Activated CD8-positive, alpha-beta memory T cell treated with anti-CD3 and anti-CD28 coated beads for 48 hours (primary cell): Measurements from ENCODE around the gene CEACAM7.
"Not testable (repeated sequence)": the region's sequence is repeated elsewhere in the genome, so short reads cannot be mapped to it uniquely, and the experiment has no call there.

Source experiments
- DNase-seq, 3 experiments: peaks; one replicate each; pipeline ENCODE4 v3.0.0-alpha.2; 2020; ENCODE audit warnings: low read depth in 2 of 3, low spot score in 2 of 3

The CEACAM7 gene

GRCh38 chr19:41688098-41688497 lies at the start of gene CEACAM7:
CEACAM7 (minus strand) TSS chr19:41688270; CDS start chr19:41688165, 105 bp downstream.
- DNase-seq, result no peak

GRCh38 chr19:41735071-41735600 lies 47.1 kb upstream of the CEACAM7 start:
- no peak for DNase-seq

DNA sequence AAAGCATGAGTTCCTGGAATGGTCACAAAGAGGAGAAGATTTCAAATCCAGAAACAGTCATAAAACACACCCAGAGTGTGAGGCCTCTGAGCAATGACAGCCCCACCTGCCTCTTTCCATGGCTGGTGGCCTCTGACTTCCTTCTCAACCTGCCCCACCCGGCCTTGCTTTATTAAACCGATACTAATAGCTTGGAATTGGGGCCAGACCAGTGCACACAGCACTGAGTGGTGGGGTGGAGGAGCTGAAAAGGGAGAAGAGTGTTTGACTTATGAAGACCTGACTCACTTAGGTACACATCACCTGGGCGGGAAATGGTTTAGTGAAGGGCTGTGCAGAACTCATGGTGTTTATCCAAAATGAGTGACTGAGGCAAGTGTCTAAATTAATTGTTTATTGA lies 46.5 kb upstream of the CEACAM7 start:
- DNase-seq, result no peak

GRCh38 chr19:41734156-41734555 lies 46.1 kb upstream of the CEACAM7 start:
- DNase-seq, result no peak

DNA sequence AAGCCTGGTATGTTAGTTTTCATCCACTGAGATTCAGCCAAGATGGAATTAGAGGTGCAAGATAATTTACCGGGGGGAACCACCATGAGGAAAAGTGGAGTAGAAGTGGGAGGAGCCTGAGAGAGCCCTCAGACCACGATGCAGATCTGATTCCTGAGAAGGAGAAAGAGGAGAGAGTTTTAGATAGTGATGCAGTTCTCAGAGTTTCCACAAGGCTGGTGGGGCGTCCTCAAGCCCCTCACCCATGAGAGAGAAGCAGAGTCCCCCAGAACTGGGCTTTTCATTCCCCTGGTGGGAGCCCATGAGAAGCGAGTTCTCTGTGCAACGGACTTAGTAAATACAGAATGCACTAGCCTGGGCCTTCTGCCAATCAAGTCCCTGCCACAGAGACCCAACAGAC lies 38.4 kb upstream of the CEACAM7 start:
- no peak for DNase-seq

DNA sequence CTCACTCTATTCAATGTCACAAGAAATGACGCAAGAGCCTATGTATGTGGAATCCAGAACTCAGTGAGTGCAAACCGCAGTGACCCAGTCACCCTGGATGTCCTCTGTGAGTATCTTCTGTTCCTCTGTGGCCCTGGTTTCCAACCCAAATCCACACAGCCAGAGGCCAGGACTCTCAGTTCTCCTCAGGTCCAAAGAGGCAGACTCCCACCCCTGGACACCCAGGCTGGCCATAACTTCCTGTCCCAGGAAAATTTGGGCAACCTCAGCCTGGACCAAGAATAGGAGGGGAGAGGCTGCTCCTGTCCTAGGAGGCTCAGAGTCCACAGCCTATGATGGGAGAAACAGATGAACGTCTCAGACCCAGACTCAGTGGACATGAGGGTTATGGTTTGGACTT lies 32.0 kb upstream of the CEACAM7 start:
- no peak for DNase-seq

- no peak for DNase-seq
Measured at GRCh38 chr19:41718761-41719160, 30.7 kb upstream of the CEACAM7 start.

- DNase-seq, result no peak
Measured at GRCh38 chr19:41714598-41714997, 26.5 kb upstream of the CEACAM7 start.

DNA sequence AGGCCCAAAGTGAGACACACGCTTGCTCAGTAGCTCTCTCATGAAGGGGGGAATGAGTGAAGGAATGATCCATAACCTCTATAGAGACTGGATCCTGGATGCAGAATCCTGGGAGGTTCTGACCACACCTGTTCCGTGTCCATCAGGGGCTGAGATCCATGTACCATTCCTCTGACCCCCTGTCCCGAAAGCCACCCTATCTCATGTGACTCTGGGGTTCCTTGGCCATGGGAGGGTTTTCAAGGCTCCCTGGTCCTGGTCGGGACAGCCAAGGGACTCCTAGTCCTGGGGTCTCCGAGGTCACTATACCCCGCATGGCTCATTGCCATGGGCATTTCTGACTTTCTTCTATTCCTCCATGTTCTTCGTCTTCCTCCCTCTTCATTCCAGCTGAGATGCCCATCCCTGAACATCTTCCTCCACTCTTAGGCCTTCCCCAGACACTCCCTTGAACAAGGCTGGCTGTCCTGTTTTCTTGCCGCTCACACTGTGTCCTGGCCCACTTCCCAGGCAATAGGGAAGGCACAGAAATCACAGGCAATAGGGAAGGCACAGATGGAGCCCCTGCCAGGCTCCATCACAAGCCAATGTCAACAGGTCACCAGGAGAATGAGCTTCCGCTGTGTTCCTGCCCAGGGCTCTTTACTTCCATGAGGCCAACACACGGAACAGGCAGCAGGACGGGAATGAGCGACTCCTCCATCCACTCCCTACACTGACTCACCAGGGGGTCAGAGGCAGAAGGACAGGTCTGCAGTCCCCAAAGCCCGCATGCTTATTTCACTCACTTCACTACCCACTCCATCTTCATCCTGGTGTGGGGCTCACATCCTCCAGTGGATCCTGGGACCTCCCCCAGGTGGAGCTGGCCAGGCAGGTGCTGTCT lies 23.5 kb upstream of the CEACAM7 start:
- no peak for DNase-seq

- no peak for DNase-seq
Measured at GRCh38 chr19:41709951-41710645, 22.0 kb upstream of the CEACAM7 start.

GRCh38 chr19:41709516-41709915 lies 21.4 kb upstream of the CEACAM7 start:
- DNase-seq, result not testable (repeated sequence)

DNA sequence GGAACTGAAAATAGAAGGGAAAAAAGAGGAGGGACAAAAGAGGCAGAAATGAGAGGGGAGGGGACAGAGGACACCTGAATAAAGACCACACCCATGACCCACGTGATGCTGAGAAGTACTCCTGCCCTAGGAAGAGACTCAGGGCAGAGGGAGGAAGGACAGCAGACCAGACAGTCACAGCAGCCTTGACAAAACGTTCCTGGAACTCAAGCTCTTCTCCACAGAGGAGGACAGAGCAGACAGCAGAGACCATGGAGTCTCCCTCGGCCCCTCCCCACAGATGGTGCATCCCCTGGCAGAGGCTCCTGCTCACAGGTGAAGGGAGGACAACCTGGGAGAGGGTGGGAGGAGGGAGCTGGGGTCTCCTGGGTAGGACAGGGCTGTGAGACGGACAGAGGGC lies 20.4 kb upstream of the CEACAM7 start, which contains the start of gene CEACAM5:
CEACAM5 (plus strand) TSS at position 146 of the 400 bp plus-strand sequence; CDS start at position 252, 106 bp downstream.
- DNase-seq, result no peak

- no peak for DNase-seq
Measured at GRCh38 chr19:41707871-41708371, 19.9 kb upstream of the CEACAM7 start.

DNA sequence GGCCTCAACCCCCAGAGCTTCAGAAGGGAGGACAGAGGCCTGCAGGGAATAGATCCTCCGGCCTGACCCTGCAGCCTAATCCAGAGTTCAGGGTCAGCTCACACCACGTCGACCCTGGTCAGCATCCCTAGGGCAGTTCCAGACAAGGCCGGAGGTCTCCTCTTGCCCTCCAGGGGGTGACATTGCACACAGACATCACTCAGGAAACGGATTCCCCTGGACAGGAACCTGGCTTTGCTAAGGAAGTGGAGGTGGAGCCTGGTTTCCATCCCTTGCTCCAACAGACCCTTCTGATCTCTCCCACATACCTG lies 19.4 kb upstream of the CEACAM7 start:
- DNase-seq, result no peak

DNA sequence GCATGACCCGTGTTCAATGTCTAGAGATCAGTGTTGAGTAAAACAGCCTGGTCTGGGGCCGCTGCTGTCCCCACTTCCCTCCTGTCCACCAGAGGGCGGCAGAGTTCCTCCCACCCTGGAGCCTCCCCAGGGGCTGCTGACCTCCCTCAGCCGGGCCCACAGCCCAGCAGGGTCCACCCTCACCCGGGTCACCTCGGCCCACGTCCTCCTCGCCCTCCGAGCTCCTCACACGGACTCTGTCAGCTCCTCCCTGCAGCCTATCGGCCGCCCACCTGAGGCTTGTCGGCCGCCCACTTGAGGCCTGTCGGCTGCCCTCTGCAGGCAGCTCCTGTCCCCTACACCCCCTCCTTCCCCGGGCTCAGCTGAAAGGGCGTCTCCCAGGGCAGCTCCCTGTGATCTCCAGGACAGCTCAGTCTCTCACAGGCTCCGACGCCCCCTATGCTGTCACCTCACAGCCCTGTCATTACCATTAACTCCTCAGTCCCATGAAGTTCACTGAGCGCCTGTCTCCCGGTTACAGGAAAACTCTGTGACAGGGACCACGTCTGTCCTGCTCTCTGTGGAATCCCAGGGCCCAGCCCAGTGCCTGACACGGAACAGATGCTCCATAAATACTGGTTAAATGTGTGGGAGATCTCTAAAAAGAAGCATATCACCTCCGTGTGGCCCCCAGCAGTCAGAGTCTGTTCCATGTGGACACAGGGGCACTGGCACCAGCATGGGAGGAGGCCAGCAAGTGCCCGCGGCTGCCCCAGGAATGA lies 18.9 kb upstream of the CEACAM7 start:
- peak; percentile 51 to 56 (median 54) for DNase-seq

DNA sequence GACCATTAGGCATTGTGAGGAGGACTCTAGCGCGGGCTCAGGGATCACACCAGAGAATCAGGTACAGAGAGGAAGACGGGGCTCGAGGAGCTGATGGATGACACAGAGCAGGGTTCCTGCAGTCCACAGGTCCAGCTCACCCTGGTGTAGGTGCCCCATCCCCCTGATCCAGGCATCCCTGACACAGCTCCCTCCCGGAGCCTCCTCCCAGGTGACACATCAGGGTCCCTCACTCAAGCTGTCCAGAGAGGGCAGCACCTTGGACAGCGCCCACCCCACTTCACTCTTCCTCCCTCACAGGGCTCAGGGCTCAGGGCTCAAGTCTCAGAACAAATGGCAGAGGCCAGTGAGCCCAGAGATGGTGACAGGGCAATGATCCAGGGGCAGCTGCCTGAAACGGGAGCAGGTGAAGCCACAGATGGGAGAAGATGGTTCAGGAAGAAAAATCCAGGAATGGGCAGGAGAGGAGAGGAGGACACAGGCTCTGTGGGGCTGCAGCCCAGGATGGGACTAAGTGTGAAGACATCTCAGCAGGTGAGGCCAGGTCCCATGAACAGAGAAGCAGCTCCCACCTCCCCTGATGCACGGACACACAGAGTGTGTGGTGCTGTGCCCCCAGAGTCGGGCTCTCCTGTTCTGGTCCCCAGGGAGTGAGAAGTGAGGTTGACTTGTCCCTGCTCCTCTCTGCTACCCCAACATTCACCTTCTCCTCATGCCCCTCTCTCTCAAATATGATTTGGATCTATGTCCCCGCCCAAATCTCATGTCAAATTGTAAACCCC lies 17.5 kb upstream of the CEACAM7 start:
- DNase-seq, result peak in 1 of 3 experiments; percentile 16

DNA sequence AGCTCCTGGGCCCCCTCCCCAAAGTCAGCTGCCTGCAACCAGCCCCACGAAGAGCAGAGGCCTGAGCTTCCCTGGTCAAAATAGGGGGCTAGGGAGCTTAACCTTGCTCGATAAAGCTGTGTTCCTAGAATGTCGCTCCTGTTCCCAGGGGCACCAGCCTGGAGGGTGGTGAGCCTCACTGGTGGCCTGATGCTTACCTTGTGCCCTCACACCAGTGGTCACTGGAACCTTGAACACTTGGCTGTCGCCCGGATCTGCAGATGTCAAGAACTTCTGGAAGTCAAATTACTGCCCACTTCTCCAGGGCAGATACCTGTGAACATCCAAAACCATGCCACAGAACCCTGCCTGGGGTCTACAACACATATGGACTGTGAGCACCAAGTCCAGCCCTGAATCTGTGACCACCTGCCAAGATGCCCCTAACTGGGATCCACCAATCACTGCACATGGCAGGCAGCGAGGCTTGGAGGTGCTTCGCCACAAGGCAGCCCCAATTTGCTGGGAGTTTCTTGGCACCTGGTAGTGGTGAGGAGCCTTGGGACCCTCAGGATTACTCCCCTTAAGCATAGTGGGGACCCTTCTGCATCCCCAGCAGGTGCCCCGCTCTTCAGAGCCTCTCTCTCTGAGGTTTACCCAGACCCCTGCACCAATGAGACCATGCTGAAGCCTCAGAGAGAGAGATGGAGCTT lies 15.7 kb upstream of the CEACAM7 start:
- no peak for DNase-seq

- DNase-seq, result no peak
Measured at GRCh38 chr19:41702171-41702651, 14.1 kb upstream of the CEACAM7 start.

GRCh38 chr19:41701401-41702075 lies 13.5 kb upstream of the CEACAM7 start:
- no peak for DNase-seq
